Activated T-helper 1 cell treated with anti-CD3 and anti-CD28 coated beads, Interleukin-2, amount 50 U/mL, for 16 hours (primary cell): ENCODE measurements around the gene PAGE4.
A peak's percentile ranks its signal among the peaks of the same experiment; 100 is the strongest.

Experiments used
- DNase-seq, 2 donors: peaks; one replicate each; pipeline ENCODE4 v3.0.0-alpha.2; 2020; ENCODE audit warnings: low read depth in 1 of 2, low spot score in 1 of 2

Gene PAGE4, protein sequence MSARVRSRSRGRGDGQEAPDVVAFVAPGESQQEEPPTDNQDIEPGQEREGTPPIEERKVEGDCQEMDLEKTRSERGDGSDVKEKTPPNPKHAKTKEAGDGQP

DNA sequence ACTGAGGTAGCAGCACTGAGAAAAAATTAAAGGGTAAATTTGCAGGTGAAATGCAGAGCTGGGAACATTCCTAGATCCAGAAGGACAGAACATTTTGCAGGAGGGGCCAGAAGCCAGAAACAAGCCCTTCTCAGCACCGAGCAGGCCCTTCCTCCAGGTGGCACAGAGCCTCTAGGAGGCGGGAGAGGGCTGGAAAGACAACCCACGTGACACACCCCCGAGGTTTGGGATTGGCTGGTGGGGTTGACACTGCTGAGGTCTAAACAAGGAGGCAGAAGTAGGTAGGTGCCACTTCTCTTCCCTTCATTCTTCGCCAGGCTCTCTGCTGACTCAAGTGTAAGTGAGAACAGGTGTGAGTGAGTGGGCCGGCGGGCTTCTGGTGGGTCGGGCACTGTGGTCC lies at the start of gene PAGE4:
TSS of gene PAGE4 (plus strand) at position 288 of the 400 bp plus-strand sequence. CDS start 1,126 bp downstream, outside the sequence.
- DNase-seq: no peak

DNA sequence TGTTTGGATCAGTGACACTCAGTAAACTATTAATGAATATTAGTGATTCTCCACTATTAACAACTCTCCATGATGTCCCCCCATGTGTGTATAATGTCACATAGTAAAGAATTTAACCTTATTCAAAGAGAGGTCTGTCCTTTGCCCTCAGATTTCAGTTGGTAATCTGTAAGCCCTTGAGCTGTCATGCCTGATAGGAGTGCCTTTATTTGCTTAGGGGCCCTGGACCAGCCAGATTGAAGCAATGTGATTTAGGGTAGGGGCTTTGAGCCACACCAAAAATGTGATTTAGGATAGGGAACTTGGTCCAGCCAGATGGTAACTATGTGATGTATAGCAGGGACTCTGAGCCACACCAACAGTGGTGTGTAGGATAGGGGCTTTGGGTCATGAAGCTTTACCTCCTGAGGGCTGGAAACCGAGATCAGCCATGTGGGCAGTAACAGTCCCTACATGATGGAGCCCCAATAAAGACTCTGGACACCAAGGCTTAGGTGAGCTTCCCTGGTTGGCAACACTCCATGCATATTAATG lies 44.3 kb upstream of the PAGE4 start:
- DNase-seq: no peak

DNA sequence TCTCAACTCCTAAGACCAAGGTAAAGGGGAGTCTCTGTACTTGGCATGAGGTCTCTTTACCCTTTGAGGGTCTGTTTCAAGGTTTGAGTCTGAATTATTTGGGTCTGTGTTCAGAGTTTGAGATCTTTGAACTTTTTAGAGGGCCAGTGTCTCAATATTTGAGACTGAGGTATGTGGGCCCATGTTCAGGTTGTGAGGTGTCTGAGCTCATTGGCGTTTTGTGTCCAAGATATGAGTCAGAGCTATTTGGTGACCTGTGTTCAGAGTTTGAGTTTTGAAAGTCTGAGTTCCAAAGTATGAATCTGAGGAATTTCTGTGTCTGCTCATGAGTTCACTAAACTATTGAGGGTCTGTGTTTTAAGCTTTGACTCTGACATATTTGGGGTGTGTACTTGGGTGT lies 36.7 kb upstream of the PAGE4 start:
- no peak for DNase-seq

DNA sequence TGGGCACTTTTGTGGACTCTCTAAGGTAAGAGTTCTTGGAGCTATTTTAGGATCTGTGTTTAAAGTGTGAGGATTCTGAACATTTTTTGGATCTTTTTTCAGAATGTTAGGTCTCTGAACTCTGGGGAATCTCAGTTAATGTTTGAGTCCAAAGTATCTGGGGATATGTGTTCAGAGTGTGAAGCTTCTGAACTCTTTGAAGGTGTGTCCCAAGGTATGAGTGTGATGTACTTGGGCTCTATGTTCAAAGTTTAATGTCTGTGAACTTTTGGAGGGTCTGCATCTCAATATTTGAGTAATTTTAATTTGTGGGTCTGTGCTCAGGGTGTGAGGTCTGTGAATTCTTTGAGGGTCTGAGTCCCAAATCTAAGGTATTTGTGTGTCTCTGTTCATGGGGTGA lies 35.4 kb upstream of the PAGE4 start:
- DNase-seq: no peak

DNA sequence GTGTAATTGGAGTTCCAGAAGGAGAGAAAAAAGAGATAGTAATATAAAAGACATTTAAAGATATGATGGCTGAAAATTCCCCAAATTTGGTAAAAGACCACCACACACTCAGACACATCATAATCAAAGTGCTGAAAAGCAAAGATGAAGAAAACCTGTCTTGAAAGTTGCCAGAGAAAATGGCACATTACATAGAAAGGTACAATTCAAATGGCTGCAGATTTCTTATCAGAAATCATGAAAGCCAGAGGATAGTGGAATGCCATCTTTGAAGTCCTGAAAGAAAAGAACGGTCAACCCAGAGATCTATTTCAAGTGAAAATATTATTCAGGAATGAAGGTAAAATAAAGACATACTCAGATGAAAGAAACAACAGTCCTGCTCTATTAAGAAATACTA lies 29.3 kb upstream of the PAGE4 start:
- DNase-seq: no peak

DNA sequence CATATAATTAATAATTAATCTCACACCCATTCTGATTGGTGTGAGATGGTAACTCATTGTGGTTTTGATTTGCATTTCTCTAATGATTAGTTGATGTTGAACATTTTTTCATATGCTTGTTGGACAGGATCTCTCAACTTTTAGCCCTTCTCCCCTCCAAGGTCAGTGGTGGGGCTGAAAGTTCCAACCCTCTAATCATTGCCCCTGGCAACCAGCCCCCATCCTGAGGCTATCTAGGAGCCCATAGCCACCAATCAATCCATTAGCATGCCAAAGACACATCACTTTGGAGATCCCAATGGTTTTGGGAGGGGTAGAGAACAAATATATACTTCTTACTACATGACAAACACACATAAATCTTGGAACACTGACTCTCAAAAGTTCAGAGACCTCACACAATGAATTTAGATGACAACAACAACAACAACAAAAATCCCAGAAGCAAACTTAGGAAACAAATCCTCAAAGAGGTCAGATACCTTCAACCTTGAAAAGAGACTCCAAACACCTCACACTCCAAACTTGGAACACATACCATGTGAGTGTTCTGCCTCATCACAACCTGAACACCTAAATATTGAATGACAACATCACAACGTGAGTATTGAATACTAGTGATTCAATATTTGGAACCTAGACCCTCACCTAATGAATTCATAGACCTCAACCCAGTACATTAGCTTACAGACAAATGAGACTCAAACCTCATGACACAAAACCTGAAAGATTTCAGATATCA lies 19.0 kb upstream of the PAGE4 start:
- no peak for DNase-seq

DNA sequence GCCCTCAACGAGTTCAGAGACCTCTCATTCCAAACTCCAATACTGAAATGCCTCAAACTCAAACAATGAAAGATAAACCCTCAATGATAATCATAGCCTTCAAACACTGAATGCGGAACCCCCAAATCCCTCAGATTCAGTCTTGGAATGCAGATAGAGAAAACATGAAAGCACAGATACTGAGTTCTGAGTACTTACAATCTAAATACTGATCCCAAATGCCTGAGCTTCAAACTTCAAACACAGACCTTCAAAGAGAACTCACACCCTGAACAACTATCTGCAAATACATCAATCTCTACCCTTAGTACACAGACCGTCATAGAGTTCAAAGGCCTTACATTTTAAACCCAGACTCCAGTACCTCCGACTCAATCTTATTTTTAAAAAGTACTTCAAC lies 16.9 kb upstream of the PAGE4 start:
- no peak for DNase-seq

DNA sequence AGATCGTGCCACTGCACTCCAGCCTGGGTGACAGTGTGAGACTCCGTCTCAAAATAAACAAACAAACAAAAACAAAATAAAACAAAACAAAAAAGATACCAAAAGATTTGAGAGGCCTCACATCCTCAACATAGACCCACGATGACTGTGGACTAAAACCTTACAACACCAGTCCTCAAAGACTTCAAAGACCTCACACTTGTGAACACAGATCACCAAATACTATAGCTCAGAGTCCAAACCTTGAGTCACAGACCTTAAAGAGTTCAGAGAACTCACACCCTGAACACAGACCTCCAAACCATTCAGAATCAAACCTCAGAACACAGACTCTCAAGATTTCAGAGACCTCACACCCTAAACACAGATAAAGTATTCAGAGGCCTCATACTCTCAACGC lies 12.7 kb upstream of the PAGE4 start:
- no peak for DNase-seq

DNA sequence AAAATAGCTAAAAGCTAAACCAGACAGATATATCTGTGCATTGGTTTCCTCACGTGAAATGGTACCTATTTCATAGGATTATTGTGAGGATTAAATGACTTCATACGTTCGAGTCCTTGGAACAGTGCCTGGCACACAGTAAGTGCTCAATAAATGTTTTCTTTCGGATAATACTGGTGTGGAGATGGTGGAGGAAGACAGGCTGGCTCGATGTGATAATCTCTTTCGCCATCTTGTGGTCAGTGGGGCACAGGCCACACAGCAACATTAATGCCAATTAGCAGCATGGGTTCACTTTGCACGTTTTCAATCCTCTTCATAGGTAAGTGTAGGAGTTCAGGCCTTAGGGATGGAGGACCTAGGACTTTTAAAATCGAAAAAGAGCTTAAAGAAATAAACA lies 9.3 kb downstream of the PAGE4 start:
- no peak for DNase-seq

DNA sequence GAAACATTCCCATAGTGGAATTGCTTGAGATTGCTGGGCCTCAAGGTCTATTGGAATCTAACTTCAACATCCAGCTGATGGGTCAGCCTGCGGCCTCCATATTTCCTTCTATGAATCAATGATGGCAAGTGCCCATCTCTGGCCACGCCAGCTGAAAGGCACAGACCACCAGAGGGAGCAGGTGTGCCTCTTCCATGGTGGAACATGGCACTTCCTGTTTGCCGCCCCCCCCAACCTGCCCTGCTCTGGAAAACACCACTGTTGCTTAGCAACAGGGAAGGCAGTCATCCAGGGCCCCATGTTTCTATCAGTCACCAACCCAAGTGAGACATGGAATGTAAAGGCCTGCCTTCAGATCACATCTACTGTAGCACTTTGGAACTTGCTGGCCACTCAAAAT lies 11.6 kb downstream of the PAGE4 start:
- peak in 1 of 2 donors; percentile 11 for DNase-seq

DNA sequence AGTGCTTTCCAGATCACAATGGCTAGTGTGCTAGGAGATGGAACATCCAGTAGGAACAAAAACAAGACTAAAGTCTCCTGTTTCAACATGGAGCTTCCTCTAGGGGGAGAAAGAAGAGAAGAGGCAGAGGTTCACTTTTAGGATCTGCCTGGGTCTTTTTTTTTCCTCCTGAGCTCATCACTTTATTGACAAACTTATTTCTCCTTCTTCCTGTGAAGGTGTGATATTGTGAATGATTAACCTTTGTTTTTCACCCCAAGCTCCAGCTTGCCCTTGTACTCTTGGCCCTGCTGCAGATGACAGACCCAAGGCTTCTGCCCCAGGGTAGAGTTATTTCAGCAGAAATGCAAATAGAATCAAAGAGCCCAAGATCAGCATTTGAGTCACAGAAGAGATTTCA lies 13.5 kb downstream of the PAGE4 start:
- no peak for DNase-seq

DNA sequence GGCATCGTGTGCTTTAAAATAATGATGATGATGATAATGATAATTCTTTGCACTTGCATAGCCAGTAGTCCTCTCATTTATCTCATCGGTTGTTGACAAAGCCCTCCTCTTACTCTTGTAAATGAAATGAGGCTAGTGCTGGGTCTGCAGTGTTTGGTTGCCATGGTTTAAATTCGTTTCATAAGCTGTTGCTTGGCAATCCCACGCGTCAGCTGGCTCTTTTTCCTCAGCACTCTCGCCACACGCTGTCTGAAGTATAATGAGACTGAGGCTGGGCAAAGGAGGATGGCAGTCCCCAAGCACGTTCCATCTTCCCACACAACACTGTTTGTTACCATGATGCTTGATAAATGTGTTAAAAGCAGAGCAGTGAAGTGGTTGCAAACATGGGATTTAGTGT lies 15.5 kb downstream of the PAGE4 start:
- DNase-seq: no peak

DNA sequence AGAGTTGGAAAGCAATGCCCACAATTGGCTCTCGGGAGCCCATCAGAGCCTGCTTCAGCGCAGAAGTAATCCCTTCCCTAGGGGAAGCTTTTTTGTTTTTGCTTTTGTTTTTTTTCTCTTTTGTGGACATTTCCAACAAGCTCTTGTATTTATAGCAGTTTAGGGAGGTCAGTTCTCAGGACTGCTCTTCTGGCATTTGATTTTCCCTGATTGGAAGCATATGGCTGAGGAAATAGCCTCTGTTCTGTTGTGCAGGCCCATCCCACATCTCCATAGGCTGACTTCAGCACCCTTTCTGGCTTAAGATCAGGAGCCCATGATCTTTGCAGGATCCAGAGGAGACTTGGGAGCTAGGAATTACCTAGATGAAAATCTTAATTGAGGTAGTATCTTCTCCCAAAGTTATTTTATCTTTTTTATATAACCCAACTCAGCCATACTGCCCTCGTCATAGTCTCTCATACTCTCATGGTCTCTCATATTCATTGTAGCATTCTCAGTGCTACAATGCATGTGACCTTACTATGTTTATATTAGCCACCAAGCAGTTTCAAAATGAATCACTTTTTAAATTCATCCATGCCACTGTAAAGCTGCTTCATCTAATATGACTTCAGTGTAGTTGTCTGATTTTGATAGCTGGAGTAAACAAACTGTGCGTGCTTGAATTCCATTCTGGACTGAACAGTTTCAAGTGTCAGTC lies 16.7 kb downstream of the PAGE4 start:
- DNase-seq: no peak

DNA sequence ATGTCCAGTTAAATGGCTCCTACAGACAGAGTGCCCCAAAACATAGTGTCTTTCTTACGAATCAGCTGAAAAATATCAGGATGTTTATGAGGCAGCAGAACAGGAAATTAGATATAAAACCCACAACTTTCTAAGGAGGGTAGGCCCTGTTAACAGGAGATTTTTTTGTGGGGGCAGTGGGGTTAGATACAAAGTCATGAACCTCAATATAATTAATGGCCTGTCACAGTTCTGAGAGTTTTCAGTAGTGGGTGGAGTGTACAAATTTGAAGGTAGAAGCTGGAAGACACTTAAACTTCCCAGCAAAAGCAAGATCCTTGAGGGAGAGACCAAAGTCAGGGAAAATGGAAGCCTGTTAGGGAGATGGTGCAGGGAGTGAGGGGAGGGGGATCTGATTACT lies 17.4 kb downstream of the PAGE4 start:
- DNase-seq: no peak

DNA sequence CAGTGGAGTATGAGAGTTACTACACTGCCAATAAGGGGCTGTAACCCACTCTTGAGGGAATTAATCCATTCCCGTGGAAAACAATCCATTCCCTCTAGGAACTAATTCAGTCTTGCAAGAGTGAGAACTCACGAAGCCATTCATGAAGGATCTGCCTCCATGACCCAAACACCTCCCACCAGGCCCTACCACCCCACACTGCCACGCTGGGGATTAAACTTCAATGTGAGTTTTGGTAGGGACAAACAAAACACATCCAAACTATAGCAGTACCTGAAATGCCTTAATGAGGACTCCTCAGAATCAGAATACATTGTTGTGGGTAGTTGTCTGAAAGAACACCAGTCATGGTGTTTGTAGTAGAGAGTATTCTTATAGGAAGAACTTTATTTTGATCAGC lies 19.2 kb downstream of the PAGE4 start:
- DNase-seq: no peak

DNA sequence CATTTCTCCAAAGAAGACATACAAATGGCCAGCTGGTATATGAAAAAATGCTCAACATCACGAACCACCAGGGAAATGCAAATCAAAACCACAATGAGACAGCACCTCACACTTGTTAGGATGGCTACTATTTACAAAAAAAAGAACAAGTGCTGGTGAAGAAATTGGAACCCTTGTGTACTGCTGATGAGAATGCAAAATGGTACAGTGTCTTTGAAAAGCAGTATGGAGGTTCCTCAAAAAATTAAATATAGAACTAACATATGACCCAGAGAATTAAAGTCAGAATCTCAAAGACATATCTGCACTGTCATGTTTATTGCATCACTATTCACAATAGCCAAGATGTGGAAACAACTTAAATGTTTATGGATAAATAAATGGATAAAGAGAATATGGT lies 20.9 kb downstream of the PAGE4 start:
- DNase-seq: no peak

DNA sequence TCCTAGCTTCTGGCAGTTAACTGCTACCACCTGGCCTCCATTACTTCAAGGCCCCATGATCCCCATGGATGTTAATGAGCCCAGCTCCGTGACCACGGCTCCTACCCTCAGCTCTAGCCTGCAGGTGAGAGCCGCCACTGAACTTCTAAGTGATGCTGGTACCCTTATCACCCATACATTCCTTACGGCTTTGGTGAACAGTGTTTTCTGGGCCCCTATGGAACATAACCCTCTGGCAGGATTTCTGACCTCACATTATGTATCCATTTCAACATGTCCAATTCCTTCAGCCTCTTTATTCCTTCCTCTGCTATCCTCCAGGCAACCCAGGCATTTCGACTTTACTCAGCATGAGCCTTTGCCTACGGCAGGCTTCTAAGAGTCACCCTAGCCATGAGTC lies 24.6 kb downstream of the PAGE4 start:
- DNase-seq: no peak

DNA sequence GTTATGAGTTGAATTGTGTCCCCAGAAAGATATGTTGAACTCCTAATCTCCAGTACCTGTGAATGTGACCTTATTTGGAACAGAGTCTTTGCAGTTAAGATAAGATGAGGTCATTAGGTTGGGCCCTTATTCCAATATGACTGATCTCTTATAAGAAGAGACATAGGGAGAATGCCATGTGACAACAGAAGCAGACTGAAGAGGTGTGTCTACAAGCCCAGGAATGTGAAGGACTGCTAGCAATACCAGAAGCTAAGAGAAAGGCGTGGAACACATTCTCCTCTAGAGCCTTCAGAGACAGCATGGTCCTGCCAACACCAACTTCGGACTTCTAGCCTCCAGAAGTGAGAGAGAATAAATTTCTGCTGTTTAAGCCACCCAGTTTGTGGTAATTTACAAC lies 27.7 kb downstream of the PAGE4 start:
- no peak for DNase-seq

DNA sequence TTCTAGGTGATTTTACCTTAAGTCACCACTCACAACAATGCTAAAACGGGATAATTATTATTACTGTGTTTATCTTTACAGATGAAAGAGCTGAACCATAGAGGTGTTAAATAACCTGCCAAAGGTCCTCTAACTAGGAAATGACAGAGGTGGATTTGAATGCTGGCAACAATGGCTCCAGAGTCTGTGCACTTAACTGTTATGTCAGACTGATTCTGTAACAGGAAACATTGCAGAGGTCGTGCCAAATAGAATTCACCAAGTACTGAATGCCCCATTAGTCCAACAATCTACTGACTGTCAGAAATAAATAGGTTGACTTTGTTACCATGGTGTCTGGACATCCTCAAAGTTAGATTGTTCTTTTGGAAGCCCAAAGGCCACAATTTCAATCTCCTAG lies 29.2 kb downstream of the PAGE4 start:
- DNase-seq: no peak

DNA sequence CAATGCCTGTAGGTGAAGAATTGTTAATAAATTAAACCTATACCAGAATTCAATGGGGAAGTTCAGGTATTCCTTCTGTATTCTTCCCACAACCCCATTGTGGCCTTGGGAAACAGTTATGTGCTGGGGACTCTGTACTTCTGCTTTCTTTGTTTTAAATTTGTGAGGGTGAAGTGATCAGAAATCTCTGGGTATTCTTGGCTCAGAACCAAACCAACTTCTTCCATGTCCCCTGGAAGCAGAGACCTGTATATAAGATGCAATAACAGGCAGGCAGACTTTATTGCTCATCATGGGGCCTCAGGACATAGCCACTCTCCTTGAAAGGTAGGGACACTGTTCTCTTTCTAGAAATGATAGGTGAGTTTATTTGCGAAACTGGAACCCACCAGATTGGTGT lies 30.4 kb downstream of the PAGE4 start:
- no peak for DNase-seq

DNA sequence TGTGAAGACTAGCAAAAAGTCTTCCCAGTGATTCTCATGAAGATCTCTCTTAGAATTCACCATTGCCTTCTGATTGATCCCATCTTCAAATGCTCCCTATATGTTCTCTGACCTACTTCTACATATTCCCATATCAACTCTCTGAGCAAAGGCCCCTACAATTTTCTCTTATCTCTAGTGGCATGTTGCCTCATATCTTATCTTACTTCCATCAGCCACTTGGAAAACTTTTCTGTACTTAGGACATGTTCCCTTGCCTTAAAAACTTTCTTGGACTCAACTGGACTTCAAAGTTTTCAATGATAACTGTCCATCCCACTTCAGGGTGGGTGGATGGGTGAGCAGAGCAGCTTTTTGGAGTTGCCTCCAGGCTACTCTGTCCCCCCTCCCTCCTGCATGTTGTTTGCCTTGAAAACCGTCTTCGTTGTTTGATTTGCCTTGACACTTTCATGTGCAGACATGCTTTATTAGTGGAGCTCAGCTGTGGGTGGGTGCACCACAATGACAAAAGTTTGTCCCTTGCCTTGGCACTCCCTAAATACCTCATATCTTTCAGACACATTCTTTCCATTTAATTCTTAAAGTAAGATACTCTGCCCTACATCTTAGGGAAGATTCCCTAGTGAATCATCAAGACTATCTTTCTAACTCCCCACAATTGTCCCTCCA lies 31.9 kb downstream of the PAGE4 start:
- no peak for DNase-seq

DNA sequence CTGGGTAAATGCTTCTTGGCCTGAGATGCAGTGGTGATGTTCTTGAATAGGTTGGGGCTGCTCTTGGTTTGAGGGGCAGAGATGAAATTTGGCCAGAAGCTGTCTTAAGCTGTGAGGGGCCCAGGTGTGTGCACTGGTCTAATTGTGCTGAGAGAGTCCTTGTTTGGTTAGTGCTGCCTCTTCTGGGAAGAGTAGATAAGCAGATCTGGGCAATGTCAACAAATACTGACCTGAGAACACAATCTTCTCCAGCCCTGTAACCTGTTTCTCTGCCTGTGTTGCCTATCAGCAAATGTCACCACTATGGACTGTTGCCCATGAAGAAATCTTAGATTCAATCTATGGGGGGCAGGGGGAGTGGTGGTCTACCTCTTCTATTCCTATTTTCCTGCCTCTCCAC lies 33.0 kb downstream of the PAGE4 start:
- DNase-seq: no peak
